NCI-H2196 treated with DMSO at 0.1 percent for 48 hours (cell line): ENCODE data around the gene MX1.

Experiments used
- DNase-seq: peaks from one replicate; lab custom pipeline; 2025; ENCODE audit not compliant: unreplicated experiment; lab: John Stamatoyannopoulos, UW

MX1 gene

GRCh38 chr21:41487082-41487481 lies 61.0 kb downstream of the MX1 start:
- DNase-seq = no peak

- no peak for DNase-seq
Measured at GRCh38 chr21:41488080-41488479, 62.0 kb downstream of the MX1 start.

GRCh38 chr21:41489329-41489728 lies 63.3 kb downstream of the MX1 start:
- DNase-seq = no peak

- no peak for DNase-seq
Measured at GRCh38 chr21:41490330-41490729, 64.3 kb downstream of the MX1 start.

GRCh38 chr21:41491412-41491811 lies 65.4 kb downstream of the MX1 start:
- DNase-seq = no peak

- DNase-seq = no peak
Measured at GRCh38 chr21:41494242-41494641, 68.2 kb downstream of the MX1 start.

- no peak for DNase-seq
Measured at GRCh38 chr21:41497008-41497407, 71.0 kb downstream of the MX1 start.

GRCh38 chr21:41497788-41498187 lies 71.7 kb downstream of the MX1 start:
- no peak for DNase-seq

- no peak for DNase-seq
Measured at GRCh38 chr21:41499920-41500319, 73.9 kb downstream of the MX1 start.

- no peak for DNase-seq
Measured at GRCh38 chr21:41500363-41500762, 74.3 kb downstream of the MX1 start.

- DNase-seq = peak; percentile 34
Measured at GRCh38 chr21:41500931-41501381, 74.9 kb downstream of the MX1 start.

GRCh38 chr21:41501919-41502318 lies 75.9 kb downstream of the MX1 start:
- no peak for DNase-seq

- no peak for DNase-seq
Measured at GRCh38 chr21:41503331-41503730, 77.3 kb downstream of the MX1 start.

GRCh38 chr21:41504030-41504429 lies 78.0 kb downstream of the MX1 start:
- DNase-seq = no peak

- DNase-seq = no peak
Measured at GRCh38 chr21:41506005-41506594, 80.1 kb downstream of the MX1 start.

GRCh38 chr21:41506611-41507520 lies 80.8 kb downstream of the MX1 start:
- no peak for DNase-seq

GRCh38 chr21:41507521-41508414 lies 81.7 kb downstream of the MX1 start, which contains the start of gene TMPRSS2:
Gene TMPRSS2 (minus strand): TSS chr21:41508158. CDS start chr21:41498133, 10,025 bp downstream.
- DNase-seq = no peak

- DNase-seq = no peak
Measured at GRCh38 chr21:41508415-41509144, 82.5 kb downstream of the MX1 start.
